PFSK-1 (cell line): ENCODE measurements around the gene SH3YL1.

Source experiments
- POLR2AphosphoS5 ChIP-seq: IDR thresholded peaks from 2 replicates; pipeline ENCODE4 v1.6.1; 2012; ENCODE audit warnings: low read depth, mild to moderate bottlenecking, control low read depth, low read length, moderate library complexity
- REST ChIP-seq, 2 experiments: IDR thresholded peaks; 2 replicates each; pipeline versions ENCODE4 v1.6.1 to v1.8.0; 2011 to 2012; ENCODE audit warnings: low read depth in 2 of 2, low read length in 2 of 2, control low read depth in 1 of 2, inconsistent platforms in 1 of 2, mild to moderate bottlenecking in 1 of 2, moderate library complexity in 1 of 2; ENCODE audit not compliant: insufficient read depth in 1 of 2

DNA sequence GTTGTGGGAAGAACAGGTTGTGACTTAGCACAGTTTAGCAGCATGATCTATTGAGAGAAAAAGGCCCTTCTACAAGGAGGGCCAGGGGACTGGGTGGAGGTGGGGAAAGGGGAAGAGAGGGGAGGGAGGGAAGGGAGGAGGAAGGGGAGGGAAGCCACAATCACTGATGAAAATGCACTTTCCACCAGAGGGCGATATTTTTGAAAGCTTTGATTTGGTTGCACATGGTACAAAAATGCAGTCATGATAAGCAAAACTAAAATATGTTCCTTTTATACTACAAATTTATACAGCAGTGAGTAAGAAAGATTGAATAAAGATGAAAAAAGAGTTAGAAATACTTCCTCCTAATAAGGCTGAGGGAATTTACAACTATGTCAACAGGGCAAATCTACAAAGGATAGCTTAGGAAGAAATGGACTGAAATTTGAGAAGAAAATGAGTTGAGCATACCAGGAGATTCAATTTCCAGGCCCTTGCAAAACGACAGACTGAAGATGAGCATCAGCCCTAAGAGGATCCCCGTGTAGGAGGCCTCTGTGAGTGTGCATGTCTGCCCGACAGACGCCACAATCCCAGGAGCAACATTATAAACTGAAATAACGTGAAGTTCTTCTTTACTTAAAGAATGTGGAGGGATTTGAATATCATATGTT is 17.2 kb downstream of the SH3YL1 start:
- TF ChIP-seq POLR2AphosphoS5 (no peak), REST (IDR thresholded peaks at IDR 0.05; ENCODE audit: insufficient read depth in 1 of 2, low read depth in 2 of 2, low read length in 2 of 2) (no peak)
